Kidney tubule cell (primary cell): ENCODE measurements around the gene GRIN2A.

Experiments
- DNase-seq: peaks from one replicate; pipeline ENCODE4 v3.0.0-alpha.2; 2018; ENCODE audit warnings: low spot score

Gene GRIN2A

GRCh38 chr16:9757687-9758086 lies 424.5 kb downstream of the GRIN2A start:
- DNase-seq: no peak

- no peak for DNase-seq
Observed at GRCh38 chr16:9756434-9756833, 425.8 kb downstream of the GRIN2A start.

- DNase-seq: no peak
Observed at GRCh38 chr16:9755081-9755480, 427.1 kb downstream of the GRIN2A start.

- no peak for DNase-seq
Observed at GRCh38 chr16:9741776-9742175, 440.5 kb downstream of the GRIN2A start.

- no peak for DNase-seq
Observed at GRCh38 chr16:9739301-9739700, 442.9 kb downstream of the GRIN2A start.

GRCh38 chr16:9738690-9739089 lies 443.5 kb downstream of the GRIN2A start:
- DNase-seq: no peak

GRCh38 chr16:9736547-9736946 lies 445.7 kb downstream of the GRIN2A start:
- no peak for DNase-seq

GRCh38 chr16:9723136-9723535 lies 459.1 kb downstream of the GRIN2A start:
- no peak for DNase-seq

- DNase-seq: no peak
Observed at GRCh38 chr16:9713907-9714306, 468.3 kb downstream of the GRIN2A start.

GRCh38 chr16:9713156-9713555 lies 469.1 kb downstream of the GRIN2A start:
- no peak for DNase-seq

- DNase-seq: no peak
Observed at GRCh38 chr16:9708972-9709620, 473.1 kb downstream of the GRIN2A start.

GRCh38 chr16:9706217-9706836 lies 475.9 kb downstream of the GRIN2A start:
- peak; percentile 1 for DNase-seq

- DNase-seq: no peak
Observed at GRCh38 chr16:9703731-9704130, 478.5 kb downstream of the GRIN2A start.
